Activated CD4-positive, alpha-beta T cell treated with anti-CD3 and anti-CD28 coated beads for 4 hours (primary cell): ENCODE measurements around the gene KCNJ1.

Experiments
- DNase-seq, 2 donors: peaks; one replicate each; pipeline ENCODE4 v3.0.0-alpha.2; 2020

The KCNJ1 gene

DNA sequence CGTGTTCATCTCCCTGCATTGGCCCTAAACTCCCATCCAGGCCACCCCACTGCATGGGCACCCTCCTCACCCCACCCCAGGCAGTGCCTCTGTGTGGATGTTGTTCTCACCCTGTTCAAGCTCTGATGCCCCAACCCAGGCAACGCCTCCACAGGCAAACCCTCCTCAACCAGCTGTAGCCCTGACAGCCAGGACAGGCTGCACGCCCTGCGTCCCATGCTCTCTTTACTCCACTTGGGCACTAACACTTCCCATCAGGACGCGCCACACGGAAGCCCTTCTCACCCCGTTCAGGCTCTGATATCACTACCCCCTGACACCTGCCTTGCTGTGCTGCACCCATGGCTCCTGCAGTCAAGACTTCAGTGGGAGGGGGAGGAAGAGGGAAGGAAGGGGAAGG, 47.9 kb downstream of the KCNJ1 start:
- DNase-seq, result no peak

DNA sequence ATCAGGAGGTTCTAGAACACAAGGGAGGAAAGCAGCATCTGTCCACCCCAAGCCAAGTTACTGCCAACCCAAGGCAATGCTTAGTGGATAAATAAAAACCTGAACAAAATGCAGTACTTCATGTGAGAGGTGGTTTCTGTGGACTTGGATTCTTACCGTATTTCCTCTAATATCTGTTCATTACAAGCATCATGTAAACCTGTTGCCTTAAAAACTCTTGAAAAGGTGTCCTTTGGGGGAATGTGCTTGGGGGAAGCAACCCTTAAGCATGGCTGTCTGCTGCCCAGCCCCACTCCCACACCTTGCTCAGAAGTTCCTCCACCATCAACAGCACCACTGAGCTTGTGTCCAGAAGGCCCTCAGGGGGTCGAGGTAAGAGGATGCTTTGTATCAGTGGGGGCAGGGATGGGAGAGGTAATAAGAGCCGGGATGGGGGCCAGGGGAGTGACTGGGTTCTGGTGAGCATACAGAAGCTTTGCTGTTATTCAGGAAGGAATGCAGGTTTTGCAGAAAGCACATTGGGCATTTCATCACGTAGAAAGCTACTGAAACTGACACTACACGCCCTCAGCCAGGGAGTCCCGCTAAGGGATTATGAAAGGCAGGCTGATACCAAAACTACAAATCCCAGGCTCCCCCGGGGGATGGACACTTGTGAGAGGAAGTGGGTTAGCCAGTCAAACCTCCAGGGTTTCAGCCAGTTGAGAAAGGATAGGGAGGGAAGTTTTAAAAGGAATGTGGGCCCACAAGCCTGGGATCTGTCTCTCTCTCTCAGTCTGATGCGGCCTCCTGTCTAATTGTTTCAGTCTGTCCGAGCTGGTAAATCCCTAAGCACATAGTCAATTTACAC, 52.0 kb downstream of the KCNJ1 start:
- DNase-seq, result no peak

DNA sequence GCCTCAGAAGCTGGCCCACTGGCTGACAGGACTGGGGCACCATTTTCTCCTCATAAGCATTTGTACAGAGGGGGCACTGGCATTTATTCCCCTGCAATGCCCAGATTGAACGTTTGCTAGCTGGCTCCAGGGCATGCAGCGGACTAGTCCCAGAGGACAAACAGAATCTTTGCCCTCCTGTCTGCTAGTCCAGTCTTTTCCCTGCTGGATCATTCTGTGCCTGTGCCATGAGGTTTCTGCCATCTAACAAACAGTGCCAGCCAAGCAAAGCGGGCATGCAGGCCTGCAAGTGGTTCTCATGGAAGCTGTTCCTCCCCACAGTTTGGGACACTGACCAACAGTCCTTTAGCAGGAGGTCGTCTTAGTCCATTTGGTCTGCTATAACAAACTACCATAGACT, 53.4 kb downstream of the KCNJ1 start:
- no peak for DNase-seq

DNA sequence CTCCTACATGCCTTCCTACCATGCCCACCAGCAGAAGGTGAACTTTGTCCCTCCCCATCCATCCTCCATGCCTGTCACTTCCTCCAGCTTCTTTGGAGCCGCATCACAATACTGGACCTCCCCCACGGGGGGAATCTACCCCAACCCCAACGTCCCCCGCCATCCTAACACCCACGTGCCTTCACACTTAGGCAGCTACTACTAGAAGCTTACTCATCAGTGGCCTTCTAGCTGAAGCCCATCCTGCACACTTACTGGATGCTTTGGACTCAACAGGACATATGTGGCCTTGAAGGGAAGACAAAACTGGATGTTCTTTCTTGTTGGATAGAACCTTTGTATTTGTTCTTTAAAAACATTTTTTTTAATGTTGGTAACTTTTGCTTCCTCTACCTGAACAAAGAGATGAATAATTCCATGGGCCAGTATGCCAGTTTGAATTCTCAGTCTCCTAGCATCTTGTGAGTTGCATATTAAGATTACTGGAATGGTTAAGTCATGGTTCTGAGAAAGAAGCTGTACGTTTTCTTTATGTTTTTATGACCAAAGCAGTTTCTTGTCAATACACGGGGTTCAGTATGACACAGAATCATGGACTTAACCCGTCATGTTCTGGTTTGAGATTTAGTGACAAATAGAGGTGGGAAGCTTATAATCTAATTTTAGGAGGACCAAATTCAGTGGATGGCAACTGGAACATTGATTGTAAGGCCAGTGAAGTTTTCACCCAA, 56.1 kb downstream of the KCNJ1 start:
- no peak for DNase-seq

DNA sequence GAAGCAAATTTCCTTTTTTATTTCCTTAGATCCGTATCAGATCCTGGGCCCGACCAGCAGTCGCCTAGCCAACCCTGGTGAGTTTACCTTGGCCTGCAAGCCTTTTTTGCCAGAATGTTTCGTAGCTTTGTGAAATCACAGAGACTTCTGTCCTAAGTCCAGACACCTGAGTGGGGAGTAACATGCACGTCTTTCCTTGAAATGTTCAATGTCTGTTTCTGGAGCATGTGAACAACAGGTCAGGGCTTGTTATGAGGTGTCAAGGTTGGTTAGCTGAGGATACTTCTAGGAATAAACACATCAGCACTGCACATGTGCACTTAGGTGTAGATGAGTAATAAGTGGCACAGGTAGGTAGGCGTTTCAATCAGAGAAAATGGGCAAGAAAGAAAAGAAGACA, 58.0 kb downstream of the KCNJ1 start:
- DNase-seq, result no peak

DNA sequence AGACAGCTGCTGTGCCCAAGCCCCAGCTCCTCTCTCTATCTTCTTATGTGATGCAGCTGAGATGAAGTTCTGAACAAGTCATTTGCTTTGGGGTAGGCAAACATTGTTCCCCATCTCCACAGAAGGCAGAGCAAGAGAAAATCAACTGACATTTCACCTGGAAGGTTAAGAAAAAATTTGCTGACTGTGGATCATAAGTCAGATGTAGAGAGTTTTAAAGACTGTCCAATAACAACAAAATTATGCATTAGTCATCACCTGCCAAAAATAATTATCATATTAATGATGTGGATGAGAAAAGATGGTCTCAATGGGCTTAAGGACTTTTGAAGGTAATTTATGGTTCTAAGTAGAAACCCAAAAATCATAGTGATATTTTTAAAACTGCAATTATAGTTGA, 59.2 kb downstream of the KCNJ1 start:
- no peak for DNase-seq

DNA sequence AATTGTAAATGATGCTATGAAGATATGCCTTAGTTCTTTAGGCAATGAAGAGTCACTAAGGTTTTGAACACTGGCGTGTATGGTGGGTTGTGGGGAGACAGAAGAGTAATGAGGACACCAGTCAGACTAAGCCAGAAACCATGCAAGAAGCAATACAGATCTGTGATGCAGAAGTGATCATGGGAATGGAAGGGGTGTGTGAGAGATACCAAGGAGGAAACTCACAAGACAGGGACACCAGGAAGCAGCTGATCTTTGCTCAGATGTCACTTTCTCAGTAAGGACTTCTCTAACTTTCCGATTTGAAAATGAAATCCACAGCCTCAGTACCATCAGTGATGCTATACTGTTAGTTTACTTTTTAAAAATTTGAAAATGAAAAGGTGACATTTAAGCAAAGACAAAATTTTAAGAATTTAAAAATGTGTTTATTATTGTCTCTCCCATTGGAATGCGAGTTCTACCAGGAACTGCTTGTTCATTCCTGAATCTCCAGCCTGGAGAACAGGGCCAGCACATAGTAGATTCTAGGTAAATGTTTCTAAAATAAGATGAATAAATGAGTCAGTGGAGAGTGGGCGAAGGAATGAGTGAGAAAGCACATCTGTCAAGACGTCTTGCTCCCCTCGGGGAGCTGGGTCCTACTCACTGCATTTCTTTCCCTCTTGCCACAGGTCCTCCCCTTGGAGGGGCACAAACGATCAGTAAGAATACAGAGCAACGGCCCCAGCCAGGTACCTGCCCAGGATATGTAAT, 60.4 kb downstream of the KCNJ1 start:
- no peak for DNase-seq

DNA sequence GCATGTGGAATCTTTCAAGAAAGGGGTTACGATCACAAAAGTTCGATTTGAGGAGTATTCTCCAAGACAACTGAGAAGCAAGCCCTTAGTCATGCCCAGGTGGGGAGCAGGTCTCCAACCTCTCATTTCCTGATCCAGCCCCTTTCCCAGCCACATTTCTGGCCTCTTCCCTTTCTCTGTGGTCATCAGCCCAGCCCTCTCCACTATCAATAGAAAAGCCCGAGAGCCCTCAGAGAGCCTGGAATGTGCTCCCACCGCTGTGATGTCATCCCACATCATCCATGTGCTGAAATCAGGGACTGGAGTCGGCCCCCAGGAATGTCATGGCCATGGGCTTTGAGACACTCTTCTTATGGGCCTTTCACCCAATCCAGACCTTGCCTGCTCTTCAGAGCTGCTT, 62.6 kb downstream of the KCNJ1 start:
- DNase-seq, result no peak

DNA sequence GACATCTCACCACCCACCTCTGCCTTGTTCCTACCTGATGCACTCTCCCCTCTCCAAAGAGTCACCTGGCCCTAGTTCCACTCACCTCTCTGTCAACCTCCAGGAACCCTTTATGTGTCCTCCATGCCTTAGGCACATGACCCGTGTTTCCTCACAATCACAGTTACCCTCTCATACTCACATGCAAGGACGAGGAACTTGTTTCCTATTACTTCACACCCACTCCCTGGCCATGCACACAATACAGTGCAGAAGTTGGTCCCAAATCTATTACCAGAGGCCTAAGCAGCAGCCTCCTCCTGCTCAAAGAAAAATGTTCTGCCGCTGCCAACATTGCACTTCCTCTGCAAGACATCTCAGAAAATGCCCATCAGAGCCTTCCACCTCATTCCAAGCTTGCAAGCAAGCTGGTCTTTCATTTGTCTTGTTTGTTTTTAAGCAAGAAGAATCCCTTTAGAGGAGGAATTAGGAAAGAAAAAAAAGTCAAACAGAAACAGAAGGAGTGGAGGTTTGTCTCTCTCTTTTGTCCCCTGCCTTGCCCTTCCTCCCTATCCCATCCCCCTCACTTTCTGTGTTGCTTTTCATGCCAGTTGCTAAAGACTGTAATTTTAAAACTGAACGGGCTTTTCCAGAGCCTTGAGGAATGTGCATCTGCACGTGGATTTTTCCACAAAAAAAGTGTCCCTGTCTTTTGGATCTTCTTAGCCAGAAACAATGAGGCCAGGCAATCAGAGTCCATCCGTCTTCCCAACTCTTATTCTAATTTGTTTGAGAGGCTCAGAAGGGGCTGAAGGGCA, 63.4 kb downstream of the KCNJ1 start:
- DNase-seq, result no peak

DNA sequence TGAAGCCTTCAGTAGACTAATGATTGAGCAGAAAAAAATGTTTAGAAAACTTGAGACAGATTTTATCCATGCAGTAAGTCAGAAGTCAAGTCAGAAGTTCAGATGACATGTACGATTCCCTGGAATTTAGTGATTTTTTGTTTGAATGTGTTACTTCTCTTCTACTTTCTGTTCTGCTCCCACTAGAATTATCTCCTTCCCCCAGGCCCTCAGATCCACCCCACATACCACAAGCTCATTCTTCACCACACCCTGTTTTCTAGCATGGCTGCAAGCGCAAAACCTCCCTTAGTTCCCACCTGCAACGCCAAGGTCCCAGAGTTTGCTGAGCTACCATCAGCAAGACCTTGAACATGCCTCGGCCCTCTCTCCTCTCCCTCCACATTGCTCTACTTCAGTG, 64.1 kb downstream of the KCNJ1 start:
- DNase-seq, result no peak

DNA sequence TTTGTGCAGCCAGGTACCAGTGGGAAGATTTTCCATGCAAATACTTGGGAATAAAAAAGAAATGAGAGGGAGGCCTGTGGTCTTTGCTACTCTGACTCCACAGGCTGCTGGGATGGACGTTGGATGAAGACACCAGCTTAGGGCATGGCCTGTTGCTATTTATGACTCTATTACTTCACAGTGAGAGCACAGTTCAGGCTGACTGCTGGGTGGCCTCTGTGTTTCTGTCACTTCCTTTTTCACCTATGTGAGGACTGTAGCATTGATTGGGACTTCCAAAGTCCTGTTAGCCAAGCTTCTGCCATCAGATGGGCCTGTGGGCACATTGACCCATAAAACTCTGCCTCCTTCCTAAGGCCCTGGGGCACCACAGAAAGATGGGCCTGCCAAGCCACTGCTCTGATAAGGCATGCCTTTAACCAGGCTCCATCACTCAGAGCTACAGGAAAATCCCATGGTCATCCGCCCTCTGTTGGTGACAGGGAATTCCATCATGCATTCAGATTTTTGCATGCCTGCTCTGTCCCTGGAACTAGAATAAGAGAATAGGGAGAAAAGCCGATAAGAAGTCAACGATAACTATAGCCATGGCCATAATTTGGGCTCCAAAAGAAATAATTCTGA, 64.6 kb downstream of the KCNJ1 start:
- DNase-seq, result no peak

DNA sequence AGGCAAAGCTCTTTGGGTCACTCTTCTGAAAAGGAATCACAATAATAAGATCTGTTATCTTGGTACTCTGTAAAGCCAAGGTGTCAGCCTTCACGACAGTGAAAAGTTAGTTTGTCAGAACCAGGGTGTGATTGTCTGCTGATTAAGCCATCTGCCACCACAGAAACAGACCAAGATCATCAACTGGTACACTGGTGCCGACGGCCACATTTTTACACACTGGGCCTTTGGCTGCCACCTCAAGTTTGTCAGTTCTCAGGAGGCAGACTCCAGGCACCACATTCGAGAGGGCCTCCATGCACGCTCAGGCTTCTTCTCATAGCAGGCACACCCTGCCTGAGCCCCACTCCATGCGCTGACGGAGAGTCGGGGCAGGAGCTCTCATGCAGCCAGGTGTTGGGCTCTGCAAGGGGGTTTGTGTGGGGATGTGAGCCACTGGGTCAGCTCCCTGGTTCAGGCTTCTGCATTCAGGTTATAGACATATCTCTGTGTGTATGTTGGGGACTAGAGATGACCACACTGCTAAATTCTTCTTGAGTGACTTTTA, 66.2 kb downstream of the KCNJ1 start:
- DNase-seq, result no peak

DNA sequence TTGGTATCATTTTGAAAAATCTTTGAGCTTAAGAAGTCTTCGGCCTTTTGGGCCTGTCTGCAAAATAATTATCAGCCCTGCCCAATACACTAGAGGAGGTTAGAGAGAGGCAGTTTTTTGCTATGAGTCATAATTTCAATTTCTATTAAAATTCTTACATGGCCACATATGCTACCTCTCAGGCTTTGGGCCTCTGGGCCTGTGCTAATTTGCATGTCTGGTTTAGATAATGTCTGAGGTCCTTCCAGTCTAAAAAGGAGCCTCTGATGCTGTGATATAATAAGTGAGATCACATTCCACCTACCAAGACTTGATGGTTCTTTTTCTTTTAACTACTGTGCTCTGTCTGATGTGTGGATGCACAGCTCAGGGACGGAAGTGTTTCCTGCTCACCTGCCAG, 70.8 kb downstream of the KCNJ1 start:
- no peak for DNase-seq

DNA sequence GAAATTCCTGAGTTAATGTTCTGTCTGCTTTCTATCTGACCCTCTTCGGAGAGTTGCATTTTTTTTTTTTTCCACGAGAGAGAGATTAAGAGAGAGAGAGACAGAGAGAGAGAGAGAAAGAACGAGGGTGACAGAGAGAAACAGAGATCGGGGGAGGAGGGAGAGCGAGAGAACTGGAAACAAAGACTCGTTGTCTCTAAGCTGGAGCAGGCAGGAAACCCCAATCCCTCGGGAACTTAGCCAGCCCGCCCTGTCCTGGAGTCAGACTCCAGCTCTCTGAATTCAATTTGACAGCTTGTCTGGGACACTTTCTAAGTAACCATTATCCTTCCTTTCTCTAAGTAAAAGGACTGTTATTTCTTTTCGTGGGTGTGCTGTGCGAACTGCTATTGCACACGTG, 76.9 kb downstream of the KCNJ1 start:
- DNase-seq, result no peak

DNA sequence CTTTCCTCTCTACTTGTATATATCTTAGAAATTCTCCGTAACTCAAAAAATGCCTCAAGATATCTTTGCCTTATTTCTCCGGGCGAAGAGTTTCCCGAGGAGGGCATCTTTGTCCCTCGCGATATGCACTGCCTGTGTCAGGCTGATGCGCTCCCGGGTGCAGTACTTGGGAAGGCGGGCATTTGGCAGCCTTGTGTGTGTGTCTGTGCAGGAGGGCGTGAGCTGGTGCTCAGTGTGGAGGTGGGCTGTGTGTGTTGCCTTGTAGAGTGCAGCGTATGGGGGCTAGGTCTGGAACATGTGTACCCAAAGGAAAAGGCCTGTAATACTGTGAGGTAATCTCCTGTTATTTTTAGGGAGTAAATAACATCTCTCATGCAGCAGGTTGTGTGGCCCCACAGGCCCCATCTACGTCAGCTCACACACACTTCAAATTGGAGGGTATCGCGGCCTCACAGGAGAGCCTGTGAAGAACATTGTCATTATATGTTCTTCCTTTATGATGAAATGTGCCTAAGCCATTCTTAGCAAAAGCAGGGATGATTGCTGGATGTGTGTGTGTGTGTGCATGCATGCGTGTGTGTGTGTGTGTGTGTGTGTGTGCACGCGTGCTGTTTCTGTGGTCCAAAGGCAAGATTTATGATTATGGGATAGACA, 77.5 kb downstream of the KCNJ1 start:
- no peak for DNase-seq
